GM18951 (cell line): Measurements from ENCODE around the gene CLIC1.

Experiments
- POLR2A ChIP-seq: IDR thresholded peaks from 4 replicates; pipeline ENCODE4 v1.6.1; 2011; ENCODE audit warnings: mild to moderate bottlenecking; ENCODE audit not compliant: insufficient read length, insufficient read depth; ENCODE audit errors: extremely low read depth
- in situ Hi-C: fragments of 300-500 bp; cut with MboI; formaldehyde crosslinking; loops from one replicate; pipeline ENCODE4 v1.12.0; 2022; ENCODE audit warnings: low sequenced_read_pairs, mixed read lengths, inconsistent platforms; ENCODE audit not compliant: unreplicated experiment

The CLIC1 gene

GRCh38 chr6:31736021-31736767, at the start of gene CLIC1:
Gene CLIC1, minus strand, starts transcription at chr6:31736530. Its CDS starts 230 bp downstream, at chr6:31736300.
- in situ Hi-C loops: no loop called here

GRCh38 chr6:31785475-31785874, 49.1 kb upstream of the CLIC1 start:
- in situ Hi-C loops: no loop called here
- no peak for TF ChIP-seq POLR2A

More at GRCh38 chr6:31736021-31736767, at the start of gene CLIC1:
- peak; percentile 93 for TF ChIP-seq POLR2A

GRCh38 chr6:31784098-31784925, 48.0 kb upstream of the CLIC1 start:
- no peak for TF ChIP-seq POLR2A
- in situ Hi-C loops: no loop called here

GRCh38 chr6:31782126-31782855, 46.0 kb upstream of the CLIC1 start:
- in situ Hi-C loops: no loop called here
- TF ChIP-seq POLR2A: no peak

- in situ Hi-C loops: no loop called here
- TF ChIP-seq POLR2A: no peak
These were observed 45.2 kb upstream of the CLIC1 start for GRCh38 chr6:31781244-31782125.

GRCh38 chr6:31780507-31781243, 44.3 kb upstream of the CLIC1 start:
- in situ Hi-C loops: no loop called here
- no peak for TF ChIP-seq POLR2A

- in situ Hi-C loops: no loop called here
- no peak for TF ChIP-seq POLR2A
These were observed 43.6 kb upstream of the CLIC1 start for GRCh38 chr6:31779908-31780307.

GRCh38 chr6:31778999-31779885, 42.9 kb upstream of the CLIC1 start:
- in situ Hi-C loops: no loop called here
- TF ChIP-seq POLR2A: no peak

GRCh38 chr6:31778193-31778592, 41.9 kb upstream of the CLIC1 start:
- in situ Hi-C loops: no loop called here
- no peak for TF ChIP-seq POLR2A

GRCh38 chr6:31777667-31778050, 41.3 kb upstream of the CLIC1 start:
- no peak for TF ChIP-seq POLR2A
- in situ Hi-C loops: no loop called here
